B cell (primary cell): Measurements from ENCODE around the gene PPP2R2C. TPM values are rescaled to one million over a fixed set of nuclear protein-coding genes. Genes with fewer than 3 reads are reported as not detected.

Source experiments
- ATAC-seq: fragments of 200-7000 bp; cut with Tn5 transposase; one replicate; pipeline ENCODE4 v1.10.0; 2021; ENCODE audit warnings: low read depth, mild to moderate bottlenecking, moderate number of reproducible peaks, moderate library complexity
- CTCF ChIA-PET: fragments of 350-600 bp; sonication (Branson Sonifier 250); formaldehyde crosslinking; loops from one replicate; lab custom pipeline; 2021; ENCODE audit warnings: antibody characterized with exemption, inconsistent platforms; lab: Charles Lee
- POLR2A ChIA-PET: fragments of 350-600 bp; sonication (Branson Sonifier 250); formaldehyde crosslinking; loops from one replicate; lab custom pipeline; 2021; ENCODE audit warnings: antibody characterized with exemption; lab: Charles Lee
- DNase-seq: peaks from one replicate; pipeline ENCODE4 v3.0.0; 2013
- H2AFZ ChIP-seq: 2 replicates; pipeline ENCODE4 v1.6.1; 2012; ENCODE audit warnings: mild to moderate bottlenecking, low read depth, low read length; ENCODE audit not compliant: insufficient read depth, poor library complexity, severe bottlenecking
- H3K27ac ChIP-seq, 2 donors: 1 replicate in 1 of 2; 2 replicates in 1 of 2; pipeline ENCODE4 v1.5.1; 2012 to 2013; ENCODE audit warnings: low read length in 2 of 2, mild to moderate bottlenecking in 2 of 2, moderate library complexity in 1 of 2
- H3K27me3 ChIP-seq, 4 experiments: fragments of 200-600 bp in 1 of 4; sonication (generic) in 1 of 4; replicated peaks in 1 of 4; 1 replicate in 2 of 4; 2 replicates in 2 of 4; pipeline versions ENCODE4 v1.6.1 to v1.7.0; 2013 to 2016; ENCODE audit warnings: low read length in 3 of 4, mild to moderate bottlenecking in 2 of 4, mixed read lengths in 1 of 4, moderate library complexity in 1 of 4; ENCODE audit not compliant: insufficient read depth in 4 of 4, control insufficient read depth in 3 of 4; ENCODE audit errors: control extremely low read depth in 1 of 4
- H3K36me3 ChIP-seq, 2 experiments: replicated peaks in 1 of 2; 1 replicate in 1 of 2; 2 replicates in 1 of 2; pipeline versions ENCODE4 v1.6.1 to v1.7.1; 2013; ENCODE audit warnings: low read length in 1 of 2; ENCODE audit not compliant: insufficient read depth in 2 of 2, control insufficient read depth in 1 of 2; ENCODE audit errors: control extremely low read depth in 1 of 2, extremely low read depth in 1 of 2
- H3K4me1 ChIP-seq, 2 donors: fragments of 200-600 bp in 1 of 2; sonication (generic) in 1 of 2; 1 replicate in 1 of 2; 2 replicates in 1 of 2; pipeline versions ENCODE4 v1.5.1 to v1.6.1; 2013 to 2017; ENCODE audit warnings: low read length in 2 of 2; ENCODE audit not compliant: control insufficient read depth in 2 of 2, insufficient read depth in 2 of 2
- H3K4me2 ChIP-seq: replicated peaks from 2 replicates; pipeline ENCODE3; 2012; ENCODE audit warnings: mild to moderate bottlenecking, low read depth, low read length; ENCODE audit not compliant: poor library complexity, severe bottlenecking
- H3K4me3 ChIP-seq, 5 experiments: fragments of 200-600 bp in 1 of 5; sonication (generic) in 1 of 5; 1 replicate in 3 of 5; 2 replicates in 2 of 5; pipeline versions ENCODE4 v1.5.1 to v1.7.0; 2011 to 2016; ENCODE audit warnings: low read length in 4 of 5, mild to moderate bottlenecking in 4 of 5, low read depth in 2 of 5, control low read depth in 1 of 5, moderate library complexity in 1 of 5; ENCODE audit not compliant: insufficient read depth in 1 of 5; ENCODE audit errors: control extremely low read depth in 1 of 5, extremely low read depth in 1 of 5
- H3K79me2 ChIP-seq: fragments of 200-600 bp; sonication (generic); one replicate; pipeline ENCODE4 v1.6.0; 2016; ENCODE audit warnings: low read length; ENCODE audit not compliant: control insufficient read depth, insufficient read depth
- H3K9ac ChIP-seq: fragments of 200-600 bp; sonication (generic); 2 replicates; pipeline ENCODE4 v1.6.1; 2017; ENCODE audit warnings: mild to moderate bottlenecking, low read length, moderate library complexity
- H3K9me3 ChIP-seq, 3 donors: one replicate each; pipeline versions ENCODE4 v1.6.1 to v1.7.1; 2013; ENCODE audit warnings: low read length in 2 of 3; ENCODE audit not compliant: control insufficient read depth in 2 of 3, insufficient read depth in 1 of 3; ENCODE audit errors: control extremely low read depth in 1 of 3
- H4K20me1 ChIP-seq: 2 replicates; pipeline ENCODE4 v1.6.0; 2012; ENCODE audit warnings: mild to moderate bottlenecking, low read length; ENCODE audit not compliant: insufficient read depth, control insufficient read depth, poor library complexity, severe bottlenecking
- H3K27ac Mint-ChIP-seq: one replicate; pipeline ENCODE4 v1.8.0; 2021; ENCODE audit warnings: mixed read lengths
- H3K27me3 Mint-ChIP-seq: one replicate; pipeline ENCODE4 v1.8.0; 2021; ENCODE audit warnings: mixed read lengths
- H3K4me1 Mint-ChIP-seq: one replicate; pipeline ENCODE4 v1.8.0; 2021; ENCODE audit warnings: mixed read lengths
- H3K4me3 Mint-ChIP-seq: one replicate; pipeline ENCODE4 v1.8.0; 2021; ENCODE audit warnings: mixed read lengths
- H3K9me3 Mint-ChIP-seq: one replicate; pipeline ENCODE4 v1.8.0; 2022; ENCODE audit warnings: mixed read lengths; ENCODE audit not compliant: insufficient read depth
- CTCF ChIP-seq: fragments of 200-600 bp; IDR thresholded peaks from one replicate; pipeline ENCODE4 v1.8.0; 2022; ENCODE audit warnings: antibody characterized with exemption, mild to moderate bottlenecking
- EZH2 ChIP-seq: IDR thresholded peaks from 2 replicates; pipeline ENCODE4 v1.6.1; 2012; ENCODE audit warnings: borderline replicate concordance, low read depth, mild to moderate bottlenecking, moderate library complexity, low read length; ENCODE audit not compliant: insufficient read depth, poor library complexity, severe bottlenecking
- WGBS: methylation state at CpG from one replicate; pipeline ENCODE4 v1.1.5; 2013; ENCODE audit warnings: missing lambda C conversion rate; ENCODE audit not compliant: insufficient coverage; 5-methylcytosine and 5-hydroxymethylcytosine counted together
- intact Hi-C: fragments of 100-400 bp; cut with micrococcal nuclease; formaldehyde crosslinking; loops from one replicate; pipeline ENCODE4 v1.10.0; 2022
- polyA plus RNA-seq: library from polyadenylated mRNA; depleted of rRNA; stranded (reverse); fragments of >200 nt; gene quantifications from 2 replicates; pipeline ENCODE4 v1.2.3, GENCODE V29; 2012
- total RNA-seq, 2 donors: library from RNA; stranded (reverse); fragments of 120-200 nt in 1 of 2; gene quantifications; 1 replicate in 1 of 2; 2 replicates in 1 of 2; pipeline versions ENCODE4 v1.2.3 to v1.2.4, GENCODE V29; 2013 to 2022

PPP2R2C gene
- total and polyA plus RNA-seq, 2 donors (not counting 1 experiment from before 2014, with no cell fraction given): not detected

GRCh38 chr4:6280365-6280996, 191.9 kb downstream of the PPP2R2C start:
- H4K20me1 ChIP-seq: no peaks in the 10 kb centered on the region
- peaks cover 0 to 10% of the 10 kb centered on the region in 2 donors for H3K4me1 ChIP-seq
- H3K36me3 ChIP-seq: no peaks in the 10 kb centered on the region
- ChIA-PET CTCF (no interaction called here), POLR2A (no interaction called here)
- H3K27me3 ChIP-seq: no peaks in the 10 kb centered on the region
- no peak for DNase-seq
- no peaks in the 10 kb centered on the region for H3K9me3 ChIP-seq
- Mint-ChIP-seq H3K4me1 (peaks cover 3% of the 10 kb centered on the region), H3K27me3 (no peaks in the 10 kb centered on the region), H3K9me3 (no peaks in the 10 kb centered on the region), H3K27ac (no peak overlapping the region), H3K4me3 (no peak overlapping the region)
- intact Hi-C loops: no loop called here
- H3K27ac ChIP-seq: no peak overlapping the region
- H3K9ac ChIP-seq: no peak overlapping the region
- no peak overlapping the region for H3K4me2 ChIP-seq
- no peaks in the 10 kb centered on the region for H3K79me2 ChIP-seq
- WGBS: 81% methylated on average over 13 of the region's 16 CpGs
- ATAC-seq: no peak
- H2AFZ ChIP-seq: no peak overlapping the region
- no peak overlapping the region for H3K4me3 ChIP-seq
- TF ChIP-seq EZH2 (no peak), CTCF (no peak)

- Histone ChIP-seq H3K36me3 (no peaks in the 10 kb centered on the region), H3K79me2 (no peaks in the 10 kb centered on the region), H3K4me1 (peaks cover 0 to 10% of the 10 kb centered on the region in 2 donors), H3K27ac (no peak overlapping the region), H3K4me2 (no peak overlapping the region), H2AFZ (no peak overlapping the region), H3K27me3 (no peaks in the 10 kb centered on the region), H3K4me3 (no peak overlapping the region), H3K9ac (no peak overlapping the region), H4K20me1 (no peaks in the 10 kb centered on the region), H3K9me3 (no peaks in the 10 kb centered on the region)
- POLR2A ChIA-PET: no interaction called here
- Mint-ChIP-seq H3K4me3 (no peak overlapping the region), H3K9me3 (no peaks in the 10 kb centered on the region), H3K27ac (no peak overlapping the region), H3K4me1 (peaks cover 3% of the 10 kb centered on the region), H3K27me3 (peaks cover 3% of the 10 kb centered on the region)
- TF ChIP-seq CTCF (no peak), EZH2 (no peak)
- 86% methylated on average over 14 of the region's 14 CpGs for WGBS
- ATAC-seq (no peak), DNase-seq (no peak)
- CTCF ChIA-PET: interaction anchor here (1.5 to 2.5 kb wide), 3 partner anchors 29 to 50 kb away, joined by 4 to 9 read pairs (median 5); no protein-coding TSS in a partner anchor
- intact Hi-C loops: no loop called here
Observed at GRCh38 chr4:6279582-6280289, 192.7 kb downstream of the PPP2R2C start.
